Loucy (cell line): Measurements from ENCODE around the gene SUSD5.

Experiments used
- EZH2phosphoT487 ChIP-seq: fragments of 200-600 bp; IDR thresholded peaks from 2 replicates; pipeline ENCODE4 v1.6.1; 2018; ENCODE audit warnings: antibody characterized with exemption, mild to moderate bottlenecking, moderate library complexity, borderline replicate concordance
- TF ChIP-seq, protein P1 (sequence below): fragments of 200-600 bp; sonication (generic); conservative IDR thresholded peaks from 2 replicates; pipeline ENCODE4 v1.5.1; 2014; ENCODE audit warnings: mild to moderate bottlenecking, antibody characterized with exemption, low read length

- TF ChIP-seq, protein P1, sequence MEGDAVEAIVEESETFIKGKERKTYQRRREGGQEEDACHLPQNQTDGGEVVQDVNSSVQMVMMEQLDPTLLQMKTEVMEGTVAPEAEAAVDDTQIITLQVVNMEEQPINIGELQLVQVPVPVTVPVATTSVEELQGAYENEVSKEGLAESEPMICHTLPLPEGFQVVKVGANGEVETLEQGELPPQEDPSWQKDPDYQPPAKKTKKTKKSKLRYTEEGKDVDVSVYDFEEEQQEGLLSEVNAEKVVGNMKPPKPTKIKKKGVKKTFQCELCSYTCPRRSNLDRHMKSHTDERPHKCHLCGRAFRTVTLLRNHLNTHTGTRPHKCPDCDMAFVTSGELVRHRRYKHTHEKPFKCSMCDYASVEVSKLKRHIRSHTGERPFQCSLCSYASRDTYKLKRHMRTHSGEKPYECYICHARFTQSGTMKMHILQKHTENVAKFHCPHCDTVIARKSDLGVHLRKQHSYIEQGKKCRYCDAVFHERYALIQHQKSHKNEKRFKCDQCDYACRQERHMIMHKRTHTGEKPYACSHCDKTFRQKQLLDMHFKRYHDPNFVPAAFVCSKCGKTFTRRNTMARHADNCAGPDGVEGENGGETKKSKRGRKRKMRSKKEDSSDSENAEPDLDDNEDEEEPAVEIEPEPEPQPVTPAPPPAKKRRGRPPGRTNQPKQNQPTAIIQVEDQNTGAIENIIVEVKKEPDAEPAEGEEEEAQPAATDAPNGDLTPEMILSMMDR, result no peak
- no peak for TF ChIP-seq EZH2phosphoT487
Observed at GRCh38 chr3:33167716-33168336, 50.8 kb downstream of the SUSD5 start.
